ENCODE measurements around the gene UBE2E2.

GRCh38 chr3:23288286-23288685 lies 85.2 kb downstream of the UBE2E2 start:
- TF ChIP-seq ZNF274 (IDR thresholded peaks at IDR 0.05; ENCODE audit: low read depth, low read length) = no peak
- no peak for TF ChIP-seq YY1 (IDR thresholded peaks at IDR 0.05; ENCODE audit: insufficient read depth, insufficient read length)
- no peak for TF ChIP-seq SUZ12 (IDR thresholded peaks at IDR 0.05; ENCODE audit: extremely low read depth, insufficient read depth, insufficient read length)

Measured in NT2/D1 (cell line).